Adrenal gland (tissue), 5 donors: ENCODE measurements around the gene TMEM231.

ENCODE experiments used
- POLR2A ChIP-seq, 2 donors: fragments of 450-650 bp; IDR thresholded peaks; one replicate each; pipeline ENCODE4 v1.6.1; 2017; ENCODE audit warnings: antibody characterized with exemption in 2 of 2, mild to moderate bottlenecking in 2 of 2, moderate library complexity in 1 of 2
- TF ChIP-seq, protein P1 (sequence below), 6 experiments: fragments of 450-650 bp in 4 of 6; fragments of 200-600 bp in 2 of 6; sonication (generic) in 1 of 6; IDR thresholded peaks; 1 replicate in 5 of 6; 2 replicates in 1 of 6; pipeline versions ENCODE4 v1.5.1 to v1.8.0; 2016 to 2021; ENCODE audit warnings: antibody characterized with exemption in 6 of 6, mild to moderate bottlenecking in 2 of 6, moderate library complexity in 1 of 6
- donor health status: DM: no; HTN: no; CAD: no.

DNA sequence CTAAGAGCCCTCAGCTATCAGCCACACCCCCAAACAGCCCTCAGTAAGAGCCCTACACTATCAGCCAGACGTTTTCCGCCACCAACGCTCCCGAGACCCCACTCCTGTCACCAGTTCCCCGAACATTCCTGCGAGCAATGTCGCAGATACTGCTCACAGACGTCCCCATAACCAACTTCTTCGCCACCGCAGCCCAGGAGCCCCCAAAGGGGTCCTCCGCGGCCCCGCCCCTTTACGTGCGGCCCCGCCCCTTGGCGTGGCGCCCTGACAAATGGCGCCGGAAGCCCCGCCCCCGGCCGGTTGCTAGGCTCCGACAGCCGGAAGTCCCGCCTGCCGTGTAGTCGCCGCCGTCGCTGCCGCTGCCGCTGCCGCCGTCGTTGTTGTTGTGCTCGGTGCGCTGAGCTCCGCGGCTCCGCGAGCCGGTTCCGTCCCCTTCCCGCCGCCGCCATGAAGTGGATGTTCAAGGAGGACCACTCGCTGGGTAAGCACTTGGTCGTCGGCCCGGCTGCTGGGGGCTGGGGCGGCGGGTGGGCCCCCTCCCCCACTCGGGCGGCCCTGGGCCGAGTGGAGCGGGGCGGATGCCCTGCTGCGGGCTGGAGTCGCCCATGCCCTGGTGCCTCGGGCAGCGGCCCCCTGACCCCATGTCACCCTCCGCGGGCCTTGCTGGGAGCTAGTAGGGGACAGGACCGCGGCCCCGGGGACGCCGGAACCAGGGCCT lies 10.1 kb upstream of the TMEM231 start, which contains the start of gene GABARAPL2:
- TF ChIP-seq, protein P1, sequence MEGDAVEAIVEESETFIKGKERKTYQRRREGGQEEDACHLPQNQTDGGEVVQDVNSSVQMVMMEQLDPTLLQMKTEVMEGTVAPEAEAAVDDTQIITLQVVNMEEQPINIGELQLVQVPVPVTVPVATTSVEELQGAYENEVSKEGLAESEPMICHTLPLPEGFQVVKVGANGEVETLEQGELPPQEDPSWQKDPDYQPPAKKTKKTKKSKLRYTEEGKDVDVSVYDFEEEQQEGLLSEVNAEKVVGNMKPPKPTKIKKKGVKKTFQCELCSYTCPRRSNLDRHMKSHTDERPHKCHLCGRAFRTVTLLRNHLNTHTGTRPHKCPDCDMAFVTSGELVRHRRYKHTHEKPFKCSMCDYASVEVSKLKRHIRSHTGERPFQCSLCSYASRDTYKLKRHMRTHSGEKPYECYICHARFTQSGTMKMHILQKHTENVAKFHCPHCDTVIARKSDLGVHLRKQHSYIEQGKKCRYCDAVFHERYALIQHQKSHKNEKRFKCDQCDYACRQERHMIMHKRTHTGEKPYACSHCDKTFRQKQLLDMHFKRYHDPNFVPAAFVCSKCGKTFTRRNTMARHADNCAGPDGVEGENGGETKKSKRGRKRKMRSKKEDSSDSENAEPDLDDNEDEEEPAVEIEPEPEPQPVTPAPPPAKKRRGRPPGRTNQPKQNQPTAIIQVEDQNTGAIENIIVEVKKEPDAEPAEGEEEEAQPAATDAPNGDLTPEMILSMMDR (IDR thresholded peaks at IDR 0.05), result no peak
- TF ChIP-seq POLR2A (IDR thresholded peaks at IDR 0.05), result peak; percentile 40 to 80
